SHP77 treated with DMSO at 0.1 percent for 48 hours (cell line): ENCODE data around the gene SLIT2.

Experiments
- DNase-seq: peaks from one replicate; lab custom pipeline; 2025; lab: John Stamatoyannopoulos, UW

SLIT2 gene

GRCh38 chr4:20251796-20252655 is at the start of gene SLIT2:
Gene SLIT2 (plus strand): TSS chr4:20251905. CDS start chr4:20253816, 1,911 bp downstream.
- DNase-seq = peak; percentile 22

DNA sequence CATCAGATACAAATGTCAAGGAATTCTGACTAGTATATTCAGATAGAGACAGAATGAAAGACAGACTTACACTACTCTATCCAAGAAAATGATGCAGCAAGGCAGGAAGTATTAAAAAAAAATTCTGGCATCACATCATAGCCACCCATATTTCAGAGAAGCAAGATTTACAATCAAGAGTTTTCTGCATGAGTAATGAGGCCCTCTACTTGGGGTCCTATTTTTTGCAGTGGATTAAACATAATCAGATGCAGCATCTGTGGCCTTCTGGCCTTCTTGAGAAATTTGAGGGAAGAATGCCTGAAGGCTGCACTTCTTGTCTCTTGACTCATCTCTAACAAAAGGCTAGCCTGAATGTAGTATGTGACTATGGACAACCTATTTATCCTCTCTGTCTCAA is 48.2 kb upstream of the SLIT2 start:
- no peak for DNase-seq

DNA sequence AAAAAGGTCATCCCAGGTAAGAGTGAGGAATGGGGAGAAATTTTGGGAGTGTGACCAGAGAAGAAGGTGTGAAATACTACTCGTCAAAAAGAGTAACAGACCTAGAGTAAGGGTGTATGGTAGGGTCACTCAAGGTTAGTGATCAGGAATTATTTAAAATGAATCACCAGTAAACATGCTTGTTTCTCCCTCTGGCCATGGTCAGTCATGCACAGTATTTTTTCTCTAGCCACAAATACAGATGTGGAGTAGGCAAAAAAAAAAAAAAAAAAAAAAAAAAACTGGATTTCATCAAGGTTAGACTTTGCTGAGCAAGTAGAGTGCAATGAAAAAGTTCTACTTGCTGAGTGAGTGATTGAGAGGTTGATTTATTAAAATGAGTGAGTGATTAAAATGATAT is 34.2 kb upstream of the SLIT2 start:
- no peak for DNase-seq

- no peak for DNase-seq
Observed at GRCh38 chr4:20217951-20218350, 33.8 kb upstream of the SLIT2 start.

DNA sequence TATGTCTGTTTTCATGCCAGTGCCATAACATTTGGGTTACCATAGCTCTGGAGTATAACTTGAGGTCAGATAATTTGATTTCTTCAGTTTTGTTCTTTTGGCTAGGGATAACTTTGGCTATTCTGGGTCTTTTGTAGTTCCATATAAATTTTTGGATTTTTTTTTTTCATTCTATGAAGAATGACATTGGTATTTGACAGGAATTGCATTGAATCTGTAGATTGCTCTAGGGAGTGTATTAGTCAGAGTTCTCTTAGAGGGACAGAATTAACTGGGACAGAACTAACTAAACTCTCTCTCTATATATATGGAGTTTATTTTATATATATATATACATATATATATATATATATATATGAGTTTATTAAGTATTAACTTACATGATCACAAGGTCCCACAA is 32.2 kb upstream of the SLIT2 start:
- DNase-seq = no peak

DNA sequence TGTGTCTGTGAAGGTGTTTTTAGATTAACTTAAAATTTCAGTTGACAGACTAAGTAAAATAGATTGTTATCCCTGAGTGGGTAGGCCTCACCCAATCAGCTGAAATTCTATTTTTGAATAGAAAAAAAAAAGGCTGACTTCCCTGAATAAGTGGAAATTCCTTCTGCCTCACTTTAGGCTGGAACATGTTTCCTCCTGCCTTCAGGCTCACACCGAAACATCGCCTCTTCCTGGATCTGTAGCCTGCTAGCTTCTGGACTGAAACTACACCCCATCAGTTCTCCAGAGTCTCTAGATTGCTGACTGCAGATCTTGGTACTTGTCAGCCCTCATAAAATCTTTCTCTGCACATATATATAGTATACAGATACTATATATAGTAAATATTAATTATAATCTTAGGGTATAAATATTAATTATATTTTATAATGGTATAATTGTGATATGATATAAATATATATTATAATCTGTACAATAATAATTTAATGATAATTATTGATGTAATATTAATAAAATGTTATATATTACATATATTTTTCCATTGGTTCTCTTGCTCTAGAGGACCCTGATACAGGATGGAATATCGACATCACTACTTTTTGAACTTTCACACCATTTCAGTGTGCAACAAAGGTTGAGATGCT is 13.7 kb upstream of the SLIT2 start:
- DNase-seq = no peak

- no peak for DNase-seq
Observed at GRCh38 chr4:20248155-20248558, 3.5 kb upstream of the SLIT2 start.

- no peak for DNase-seq
Observed at GRCh38 chr4:20249333-20249732, 2.4 kb upstream of the SLIT2 start.

GRCh38 chr4:20251031-20251795 is 492 bp upstream of the SLIT2 start:
- no peak for DNase-seq

DNA sequence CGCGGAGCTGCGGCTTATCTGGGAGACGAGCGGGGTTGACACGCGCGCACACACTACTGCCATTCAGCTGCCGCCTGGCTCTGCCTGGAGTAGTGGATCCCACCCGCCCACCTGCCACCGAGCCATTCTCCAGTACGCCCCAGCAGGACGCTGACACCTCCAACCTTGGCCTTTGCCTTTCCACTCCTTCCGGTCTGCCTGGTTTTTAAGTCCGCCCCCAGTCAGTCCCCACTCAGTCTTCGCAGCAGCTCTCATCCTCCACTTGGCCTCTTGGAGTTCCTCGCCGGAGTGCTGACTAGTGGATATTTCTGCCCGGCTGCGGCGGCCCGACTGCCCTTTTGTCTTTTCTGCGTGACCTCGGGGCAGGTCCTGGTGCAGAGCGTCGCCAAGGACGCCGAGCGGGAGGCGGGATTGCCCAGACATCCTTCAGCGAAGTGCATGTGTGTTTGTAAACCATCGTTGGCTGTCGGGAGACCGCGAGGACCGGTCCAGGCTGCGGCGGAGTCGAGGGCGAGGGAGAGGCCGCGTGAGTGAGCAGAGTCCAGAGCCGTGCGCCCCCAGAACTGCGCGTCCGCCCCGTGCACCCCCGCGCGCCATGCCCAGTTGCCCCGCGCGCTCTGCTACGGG is 1.1 kb downstream of the SLIT2 start:
- DNase-seq = no peak

GRCh38 chr4:20253283-20253734 is 1.6 kb downstream of the SLIT2 start:
- DNase-seq = no peak

GRCh38 chr4:20253735-20254409 is 2.2 kb downstream of the SLIT2 start:
- DNase-seq = no peak

DNA sequence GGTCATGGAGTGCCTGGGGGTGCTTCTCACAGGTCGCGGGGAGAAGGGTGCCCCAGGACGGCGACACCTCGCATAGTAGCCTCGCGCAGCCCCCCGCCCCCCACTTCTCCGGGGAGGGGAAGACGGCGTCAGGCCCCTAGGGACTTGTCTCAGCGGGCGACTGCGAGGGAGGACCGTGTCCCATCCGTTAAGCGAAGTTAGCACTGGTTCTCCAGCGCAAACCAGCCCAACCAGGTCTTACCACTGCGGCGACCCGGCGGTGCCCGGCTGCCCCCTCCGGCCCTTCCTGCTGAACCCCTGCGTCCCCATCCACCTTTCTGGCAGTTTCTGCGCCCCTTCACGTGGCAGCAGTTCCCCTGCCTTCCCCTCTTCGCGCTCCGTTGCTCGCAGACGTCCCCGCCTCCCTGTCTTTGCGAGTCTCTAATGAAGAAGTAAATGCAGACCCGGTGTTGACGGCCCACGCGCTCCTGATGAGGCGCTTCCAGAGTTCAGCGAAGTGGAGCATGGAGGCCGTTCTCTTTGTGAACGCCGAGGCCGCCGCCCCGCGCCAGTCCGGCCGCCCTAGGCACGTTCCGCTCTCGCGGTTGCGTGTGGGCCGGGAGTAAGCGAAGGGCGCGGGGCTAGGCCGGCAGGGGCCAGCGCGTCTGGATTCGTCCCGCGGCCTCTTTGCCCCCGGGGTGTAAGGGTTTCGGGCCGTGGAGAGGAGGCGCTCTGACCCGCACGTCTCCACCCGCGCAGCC is 3.0 kb downstream of the SLIT2 start:
- DNase-seq = no peak

- no peak for DNase-seq
Observed at GRCh38 chr4:20255251-20255586, 3.5 kb downstream of the SLIT2 start.

DNA sequence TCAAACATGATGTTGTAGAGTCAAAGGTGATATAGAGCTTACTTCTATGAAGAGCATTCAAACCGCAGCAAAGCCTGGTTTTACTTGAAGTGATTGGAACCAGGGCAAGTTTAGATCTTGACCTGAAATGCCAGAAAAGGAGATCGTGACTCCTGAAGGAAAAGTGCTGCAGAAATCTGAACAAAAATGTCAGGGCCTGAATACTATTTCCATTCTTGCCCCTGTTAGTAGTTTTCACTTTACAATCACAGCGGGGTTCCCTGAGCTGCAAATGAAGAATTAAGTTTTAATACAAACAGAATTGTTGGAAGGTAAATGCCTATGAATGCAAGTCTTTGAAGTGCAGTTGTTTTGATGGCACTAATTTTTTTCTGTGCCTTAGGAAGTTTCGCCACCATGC is 4.1 kb downstream of the SLIT2 start:
- no peak for DNase-seq

DNA sequence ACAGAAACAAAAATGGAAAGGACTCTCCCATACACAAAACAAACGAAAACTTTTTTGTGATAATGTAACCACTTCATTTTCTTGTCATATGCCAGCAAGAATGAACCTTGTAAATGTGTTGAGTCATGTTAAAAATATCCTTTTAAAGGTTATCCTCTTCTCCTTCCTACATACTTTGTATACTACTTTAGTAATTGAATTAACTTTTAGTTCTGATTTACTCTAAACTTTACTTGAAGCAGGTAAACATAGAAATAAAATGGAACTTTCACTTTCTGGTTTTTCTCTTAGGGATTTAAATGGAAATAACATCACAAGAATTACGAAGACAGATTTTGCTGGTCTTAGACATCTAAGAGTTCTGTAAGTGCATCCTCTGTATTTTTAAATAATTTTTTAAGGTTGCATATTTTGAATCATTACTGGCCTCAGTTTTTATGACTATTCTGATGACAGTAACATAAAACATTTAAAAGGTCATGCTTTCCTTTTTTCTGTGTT is 4.7 kb downstream of the SLIT2 start:
- DNase-seq = no peak

DNA sequence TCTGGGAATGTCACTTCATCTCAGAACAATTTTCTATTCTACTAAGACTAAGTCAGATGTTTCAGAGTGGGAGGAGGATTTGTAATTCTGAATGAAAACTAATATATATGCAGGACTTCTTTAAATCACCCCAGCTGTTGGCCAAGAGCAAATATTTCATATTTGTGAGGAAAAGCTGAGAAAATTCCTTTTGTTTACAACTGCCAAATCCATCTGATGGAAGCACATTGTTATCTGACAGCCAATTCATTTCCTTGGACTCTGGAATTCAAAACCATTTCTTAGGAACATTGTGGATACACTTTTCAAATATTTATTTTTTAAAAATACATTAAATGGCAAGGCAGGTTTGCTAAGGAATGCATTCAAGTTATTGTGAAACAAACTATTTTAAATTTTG is 8.0 kb downstream of the SLIT2 start:
- no peak for DNase-seq

DNA sequence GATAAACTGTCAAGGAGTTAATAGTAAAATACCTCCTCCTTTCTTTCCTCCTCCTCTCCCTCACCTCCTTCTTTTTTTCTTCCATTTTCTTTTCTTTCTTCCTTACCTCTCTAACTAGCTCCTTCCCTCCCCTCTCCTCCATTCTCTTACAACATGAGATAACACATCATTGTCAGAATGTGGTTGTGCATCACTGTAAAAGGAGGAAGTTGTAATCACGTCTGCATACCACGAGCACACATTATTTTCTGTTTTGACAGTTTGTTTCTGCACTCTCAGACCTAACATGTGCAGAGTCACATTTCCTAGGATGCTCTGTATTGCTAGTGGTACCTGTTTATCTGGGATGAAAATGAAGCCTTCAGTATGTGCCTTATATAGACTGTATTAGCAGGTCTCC is 9.1 kb downstream of the SLIT2 start:
- no peak for DNase-seq

DNA sequence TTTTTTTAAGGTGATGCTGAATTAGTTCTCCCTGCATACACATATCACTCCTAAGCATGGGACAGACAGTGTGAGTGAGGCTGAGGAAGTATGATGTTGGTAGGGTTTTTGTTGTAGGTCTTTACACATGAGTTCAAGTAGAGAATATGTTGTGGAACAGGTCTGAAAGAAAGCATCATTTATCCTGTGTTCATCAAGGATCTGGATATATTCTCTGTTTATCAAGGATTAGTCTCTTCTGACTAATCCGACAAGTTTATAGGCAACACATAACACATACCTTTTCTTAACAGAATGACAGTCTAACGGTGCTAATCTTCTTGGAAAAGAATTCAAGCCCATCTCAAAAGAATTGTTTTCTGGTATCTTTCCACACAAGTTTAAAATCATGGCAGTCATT is 10.5 kb downstream of the SLIT2 start:
- DNase-seq = no peak

GRCh38 chr4:20264688-20265087 is 13.0 kb downstream of the SLIT2 start:
- no peak for DNase-seq

DNA sequence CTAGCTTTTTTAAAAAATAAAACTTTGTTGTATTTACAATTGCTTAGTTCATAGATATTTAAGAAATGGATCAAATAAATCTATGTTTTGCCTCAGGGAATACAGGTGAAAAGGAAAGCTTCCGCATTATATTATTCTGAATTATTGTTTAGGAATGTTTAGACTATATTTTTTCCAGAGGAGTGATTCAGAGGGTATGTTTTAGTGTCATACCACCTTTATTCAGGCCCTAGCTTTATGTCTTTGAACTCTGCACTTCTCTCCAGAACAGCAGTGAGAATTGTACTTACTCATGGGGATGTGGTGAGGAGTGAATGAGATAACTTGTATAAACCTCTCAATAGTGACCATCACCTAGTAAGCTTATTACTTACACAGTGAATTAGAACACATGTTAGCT is 14.0 kb downstream of the SLIT2 start:
- DNase-seq = no peak
